ENCODE measurements around the gene GALNTL6. TPM values are rescaled to one million over a fixed set of nuclear protein-coding genes. Genes with fewer than 3 reads are reported as not detected.
"Not testable (repeated sequence)": the region's sequence is repeated elsewhere in the genome, so short reads cannot be mapped to it uniquely, and the experiment has no call there.

The GALNTL6 gene
- total and polyA plus RNA-seq, 2 donors (not counting 1 experiment from before 2014, with no cell fraction given) = not detected

GRCh38 chr4:172900900-172901299 lies 1087.7 kb downstream of the GALNTL6 start:
- H3K9ac ChIP-seq (ENCODE audit: insufficient read depth, low read length) = no peak overlapping the region
- no peak overlapping the region for H2AFZ ChIP-seq (ENCODE audit: low read length)
- H3K27ac ChIP-seq (ENCODE audit: insufficient read depth, low read length) = no peak overlapping the region
- no peak overlapping the region for H3K4me3 ChIP-seq (replicated peaks in 1 of 4; ENCODE audit: control extremely low read depth in 1 of 4, insufficient read depth in 1 of 4, low read depth in 3 of 4, low read length in 4 of 4)
- TF ChIP-seq, protein P1, sequence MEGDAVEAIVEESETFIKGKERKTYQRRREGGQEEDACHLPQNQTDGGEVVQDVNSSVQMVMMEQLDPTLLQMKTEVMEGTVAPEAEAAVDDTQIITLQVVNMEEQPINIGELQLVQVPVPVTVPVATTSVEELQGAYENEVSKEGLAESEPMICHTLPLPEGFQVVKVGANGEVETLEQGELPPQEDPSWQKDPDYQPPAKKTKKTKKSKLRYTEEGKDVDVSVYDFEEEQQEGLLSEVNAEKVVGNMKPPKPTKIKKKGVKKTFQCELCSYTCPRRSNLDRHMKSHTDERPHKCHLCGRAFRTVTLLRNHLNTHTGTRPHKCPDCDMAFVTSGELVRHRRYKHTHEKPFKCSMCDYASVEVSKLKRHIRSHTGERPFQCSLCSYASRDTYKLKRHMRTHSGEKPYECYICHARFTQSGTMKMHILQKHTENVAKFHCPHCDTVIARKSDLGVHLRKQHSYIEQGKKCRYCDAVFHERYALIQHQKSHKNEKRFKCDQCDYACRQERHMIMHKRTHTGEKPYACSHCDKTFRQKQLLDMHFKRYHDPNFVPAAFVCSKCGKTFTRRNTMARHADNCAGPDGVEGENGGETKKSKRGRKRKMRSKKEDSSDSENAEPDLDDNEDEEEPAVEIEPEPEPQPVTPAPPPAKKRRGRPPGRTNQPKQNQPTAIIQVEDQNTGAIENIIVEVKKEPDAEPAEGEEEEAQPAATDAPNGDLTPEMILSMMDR (conservative IDR thresholded peaks at IDR 0.05 in 1 of 2, IDR thresholded peaks at IDR 0.05 in 1 of 2; ENCODE audit: low read depth in 1 of 2, low read length in 2 of 2) = no peak
- TF ChIP-seq EZH2 (IDR thresholded peaks at IDR 0.05; ENCODE audit: low read length, missing control alignments) = no peak
- H3K4me2 ChIP-seq (ENCODE audit: extremely low read depth, insufficient read depth, low read length) = no peak overlapping the region
- no peak for DNase-seq (ENCODE audit: low read depth in 2 of 2)
- H3K79me2 ChIP-seq (ENCODE audit: control insufficient read depth, insufficient read depth, low read length) = no peaks in the 10 kb centered on the region
- H3K27me3 ChIP-seq (ENCODE audit: control insufficient read depth, insufficient read depth, low read length) = no peaks in the 10 kb centered on the region
- H3K9me3 ChIP-seq (ENCODE audit: control insufficient read depth, insufficient read depth, low read depth, low read length) = no peaks in the 10 kb centered on the region
- H3K36me3 ChIP-seq (ENCODE audit: control insufficient read depth, insufficient read depth, low read length) = no peaks in the 10 kb centered on the region
- H4K20me1 ChIP-seq (ENCODE audit: control insufficient read depth, extremely low read depth, insufficient read depth, low read length) = no peaks in the 10 kb centered on the region
- H3K4me1 ChIP-seq (ENCODE audit: control insufficient read depth, extremely low read depth, insufficient read depth, low read length) = no peaks in the 10 kb centered on the region

- not testable (repeated sequence) for H3K9me3 ChIP-seq (ENCODE audit: control insufficient read depth, insufficient read depth, low read depth, low read length); H3K9ac ChIP-seq (ENCODE audit: insufficient read depth, low read length); H4K20me1 ChIP-seq (ENCODE audit: control insufficient read depth, extremely low read depth, insufficient read depth, low read length); H3K79me2 ChIP-seq (ENCODE audit: control insufficient read depth, insufficient read depth, low read length); H3K4me2 ChIP-seq (ENCODE audit: extremely low read depth, insufficient read depth, low read length); H3K4me3 ChIP-seq (replicated peaks in 1 of 4; ENCODE audit: control extremely low read depth in 1 of 4, insufficient read depth in 1 of 4, low read depth in 3 of 4, low read length in 4 of 4); H3K4me1 ChIP-seq (ENCODE audit: control insufficient read depth, extremely low read depth, insufficient read depth, low read length); DNase-seq (ENCODE audit: low read depth in 2 of 2); H2AFZ ChIP-seq (ENCODE audit: low read length); H3K27me3 ChIP-seq (ENCODE audit: control insufficient read depth, insufficient read depth, low read length); H3K27ac ChIP-seq (ENCODE audit: insufficient read depth, low read length); H3K36me3 ChIP-seq (ENCODE audit: control insufficient read depth, insufficient read depth, low read length)
Observed at GRCh38 chr4:172912468-172912867, 1099.3 kb downstream of the GALNTL6 start.

- not testable (repeated sequence) for H3K4me1 ChIP-seq (ENCODE audit: control insufficient read depth, extremely low read depth, insufficient read depth, low read length); H3K4me2 ChIP-seq (ENCODE audit: extremely low read depth, insufficient read depth, low read length); H4K20me1 ChIP-seq (ENCODE audit: control insufficient read depth, extremely low read depth, insufficient read depth, low read length); H3K4me3 ChIP-seq (replicated peaks in 1 of 4; ENCODE audit: control extremely low read depth in 1 of 4, insufficient read depth in 1 of 4, low read depth in 3 of 4, low read length in 4 of 4); H3K9me3 ChIP-seq (ENCODE audit: control insufficient read depth, insufficient read depth, low read depth, low read length); H3K27me3 ChIP-seq (ENCODE audit: control insufficient read depth, insufficient read depth, low read length); H3K79me2 ChIP-seq (ENCODE audit: control insufficient read depth, insufficient read depth, low read length); H2AFZ ChIP-seq (ENCODE audit: low read length); H3K36me3 ChIP-seq (ENCODE audit: control insufficient read depth, insufficient read depth, low read length); H3K9ac ChIP-seq (ENCODE audit: insufficient read depth, low read length); DNase-seq (ENCODE audit: low read depth in 2 of 2); H3K27ac ChIP-seq (ENCODE audit: insufficient read depth, low read length)
Observed at GRCh38 chr4:172917403-172917802, 1104.2 kb downstream of the GALNTL6 start.

DNA sequence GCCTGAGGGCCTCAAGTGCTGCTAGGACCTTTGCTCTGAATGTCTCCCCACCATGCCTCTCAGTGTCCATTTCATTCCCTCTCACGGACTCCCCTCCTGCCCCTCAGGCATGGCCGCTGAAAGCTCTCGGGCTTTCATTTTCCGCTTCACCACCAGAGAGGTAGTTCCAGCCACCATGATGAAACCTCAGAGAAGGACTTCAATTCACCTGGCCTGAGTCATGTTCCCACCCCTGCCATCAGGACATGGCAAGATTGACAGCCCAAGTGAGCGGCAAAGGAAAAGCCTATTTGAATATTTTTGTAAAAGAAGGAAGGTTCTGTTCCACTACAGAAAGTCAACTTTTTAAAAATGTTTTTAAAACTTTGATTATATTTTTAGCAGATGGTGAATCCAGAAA lies 1106.1 kb downstream of the GALNTL6 start:
- Histone ChIP-seq H3K9ac (ENCODE audit: insufficient read depth, low read length) (no peak overlapping the region), H3K4me2 (ENCODE audit: extremely low read depth, insufficient read depth, low read length) (no peak overlapping the region), H4K20me1 (ENCODE audit: control insufficient read depth, extremely low read depth, insufficient read depth, low read length) (no peaks in the 10 kb centered on the region), H3K36me3 (ENCODE audit: control insufficient read depth, insufficient read depth, low read length) (no peaks in the 10 kb centered on the region), H3K27ac (ENCODE audit: insufficient read depth, low read length) (no peak overlapping the region), H2AFZ (ENCODE audit: low read length) (no peak overlapping the region), H3K27me3 (ENCODE audit: control insufficient read depth, insufficient read depth, low read length) (no peaks in the 10 kb centered on the region), H3K9me3 (ENCODE audit: control insufficient read depth, insufficient read depth, low read depth, low read length) (no peaks in the 10 kb centered on the region), H3K4me3 (replicated peaks in 1 of 4; ENCODE audit: control extremely low read depth in 1 of 4, insufficient read depth in 1 of 4, low read depth in 3 of 4, low read length in 4 of 4) (no peak overlapping the region), H3K79me2 (ENCODE audit: control insufficient read depth, insufficient read depth, low read length) (no peaks in the 10 kb centered on the region), H3K4me1 (ENCODE audit: control insufficient read depth, extremely low read depth, insufficient read depth, low read length) (no peaks in the 10 kb centered on the region)
- no peak for DNase-seq (ENCODE audit: low read depth in 2 of 2)
- TF ChIP-seq, protein P1 (conservative IDR thresholded peaks at IDR 0.05 in 1 of 2, IDR thresholded peaks at IDR 0.05 in 1 of 2; ENCODE audit: low read depth in 1 of 2, low read length in 2 of 2) = no peak
- no peak for TF ChIP-seq EZH2 (IDR thresholded peaks at IDR 0.05; ENCODE audit: low read length, missing control alignments)
